ENCODE data around the gene KIF6. TPM values are rescaled to one million over a fixed set of nuclear protein-coding genes. Genes with fewer than 3 reads are reported as not detected.
A peak's percentile ranks its signal among the peaks of the same experiment; 100 is the strongest.

Gene KIF6
- total RNA-seq, 1 donor from 2014 or later, result 0.78 TPM

DNA sequence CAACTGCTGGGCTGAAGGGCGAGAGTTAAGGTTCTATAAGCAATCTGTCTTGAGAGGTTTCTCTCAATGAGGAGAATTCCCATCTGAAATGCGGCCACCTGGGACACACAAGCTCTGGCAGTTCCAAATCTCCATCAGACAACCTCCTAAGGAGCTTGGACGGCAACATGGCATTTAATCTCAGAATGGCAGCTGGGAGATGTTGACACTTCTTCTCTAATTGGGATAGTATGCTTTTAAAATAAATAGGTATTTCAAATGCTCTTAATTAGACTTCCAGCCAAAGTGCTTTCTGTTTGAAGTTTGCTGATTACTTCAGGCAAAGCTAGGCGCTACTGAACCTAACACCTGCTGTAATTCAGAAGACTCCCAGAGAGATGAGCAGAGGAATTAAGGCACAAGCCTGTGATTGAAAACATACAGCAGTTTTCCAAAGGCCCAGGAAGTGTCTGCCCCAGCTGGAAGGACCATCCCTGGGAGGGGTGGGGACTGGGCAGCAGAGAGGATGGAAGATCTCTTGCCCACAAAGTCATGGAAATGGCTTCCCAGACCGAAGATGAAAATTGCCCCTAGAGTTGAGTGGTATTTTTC is 343.6 kb downstream of the KIF6 start:
- no peak for DNase-seq (ENCODE audit: low spot score)

DNA sequence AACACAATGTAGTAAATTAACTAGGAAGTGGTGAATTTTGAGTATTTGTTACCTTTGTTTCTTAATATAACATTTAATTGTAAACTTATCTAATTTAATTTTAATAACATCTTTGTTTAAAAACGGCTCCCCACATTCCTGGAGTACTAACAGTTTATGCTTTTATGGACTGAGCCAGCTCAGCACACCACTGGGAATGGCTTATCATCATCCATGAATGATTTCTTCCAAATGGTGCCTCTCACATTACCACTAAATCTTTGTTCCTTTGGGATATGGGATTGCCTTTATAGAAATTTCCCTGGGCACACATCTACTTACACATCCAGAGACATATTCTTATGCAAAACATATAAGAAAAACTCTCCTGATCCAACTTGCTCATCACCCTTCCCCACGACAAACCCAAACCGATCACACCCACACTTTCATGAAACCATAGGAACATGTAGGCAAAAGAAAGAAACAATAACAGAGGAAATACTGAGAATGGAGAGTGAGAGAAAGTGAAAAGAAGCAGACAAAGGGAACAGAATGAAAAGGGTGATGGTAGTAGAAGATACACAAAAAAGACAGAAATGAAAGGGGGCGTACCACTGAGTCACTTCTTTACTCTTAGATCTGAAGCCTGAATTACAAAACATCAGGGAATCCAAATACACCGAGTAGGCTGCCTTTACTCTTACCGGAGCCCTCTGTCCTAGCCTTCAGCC is 344.2 kb downstream of the KIF6 start:
- DNase-seq (ENCODE audit: low spot score), result no peak

DNA sequence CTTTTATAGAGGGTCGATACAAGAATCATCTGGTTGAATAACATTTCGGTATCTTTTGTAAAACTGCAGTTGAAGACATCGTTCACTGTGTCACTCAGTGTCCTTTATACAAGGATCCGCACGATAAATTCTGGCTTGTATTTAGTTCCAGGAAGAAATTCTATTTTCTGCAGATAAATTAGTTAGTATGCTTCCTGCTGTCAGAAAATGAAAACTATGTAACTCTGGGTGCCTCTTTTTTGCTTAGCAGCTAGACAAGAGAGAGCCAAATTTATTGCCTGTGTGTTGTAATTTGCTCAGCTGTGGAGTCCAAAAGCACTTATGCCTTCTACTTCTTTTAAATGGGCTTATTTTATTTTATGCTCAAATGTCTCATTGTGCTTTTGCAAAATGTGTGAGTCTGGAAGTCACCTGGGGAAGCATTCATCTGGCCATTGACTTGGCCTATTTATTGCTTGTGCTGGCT is 346.2 kb downstream of the KIF6 start:
- DNase-seq (ENCODE audit: low spot score), result no peak

DNA sequence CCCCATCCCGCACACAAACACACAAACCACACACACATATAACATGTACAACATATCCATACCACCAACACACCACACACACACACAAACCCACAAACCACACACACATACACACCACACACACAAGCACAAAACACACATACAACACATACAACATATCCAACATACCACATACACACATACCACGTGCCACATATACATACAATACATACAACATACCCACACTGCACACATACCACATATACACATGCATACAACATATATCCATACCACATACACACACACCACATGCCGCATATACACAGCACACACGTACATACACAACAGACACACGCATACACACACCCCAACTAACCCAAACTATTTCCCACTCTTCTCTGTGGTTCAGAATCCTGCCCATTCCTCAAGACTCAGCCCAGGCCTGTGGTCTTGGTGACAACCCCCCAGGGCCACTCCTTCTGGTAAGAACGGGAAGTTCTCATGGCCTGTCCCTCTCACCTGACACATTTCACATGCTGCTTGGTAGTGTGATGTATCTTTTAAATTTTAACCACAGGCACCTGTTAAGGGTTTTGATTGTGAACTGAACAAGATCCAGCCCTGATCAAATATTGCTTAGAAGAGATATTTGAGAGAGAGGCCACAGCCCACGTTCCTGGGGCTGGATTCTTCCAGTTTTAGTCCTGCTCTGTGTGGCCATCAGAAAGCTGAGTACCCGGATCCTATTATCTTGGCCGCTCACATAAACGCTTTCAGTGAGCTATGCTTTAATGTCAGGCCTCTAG is 346.8 kb downstream of the KIF6 start:
- DNase-seq (ENCODE audit: low spot score), result no peak

DNA sequence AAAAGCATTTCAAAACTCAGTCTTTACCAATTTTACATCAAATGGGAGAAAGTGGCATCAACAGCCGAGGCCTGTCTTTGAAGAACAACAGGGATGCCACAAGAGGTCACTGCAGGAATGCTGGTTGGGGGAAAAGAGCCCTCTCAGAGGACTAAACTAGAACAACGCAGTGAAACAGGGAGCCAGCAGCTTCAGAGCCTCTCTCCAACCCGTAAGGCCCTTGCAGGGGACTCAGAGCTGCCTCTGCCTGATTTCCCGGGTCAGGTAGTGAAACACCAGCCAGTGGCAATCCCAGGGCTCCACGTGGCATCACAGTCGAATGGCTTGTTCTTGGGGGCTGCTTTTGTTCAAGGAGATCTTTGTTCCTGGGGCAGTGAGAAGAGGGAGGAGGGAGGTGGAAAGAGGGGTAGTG is 347.7 kb downstream of the KIF6 start:
- DNase-seq (ENCODE audit: low spot score), result peak; percentile 59

DNA sequence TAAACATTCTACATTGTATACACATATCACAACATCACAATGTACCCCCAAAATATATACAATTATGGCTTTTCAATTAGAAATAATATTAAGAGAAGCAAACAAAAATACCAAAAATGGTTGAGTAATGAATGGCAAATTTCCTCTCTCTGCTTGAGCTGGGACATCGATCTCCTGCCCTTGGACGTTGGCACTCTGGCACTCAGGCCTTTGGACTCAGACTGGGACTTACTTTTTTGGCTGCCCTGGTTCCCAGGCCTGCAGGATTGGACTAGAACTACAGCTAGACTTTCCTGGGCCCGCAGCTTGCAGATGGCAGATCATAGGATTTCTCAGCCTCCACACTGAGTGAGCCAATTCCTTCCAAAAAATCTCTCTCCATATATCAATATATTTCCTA is 349.8 kb downstream of the KIF6 start:
- no peak for DNase-seq (ENCODE audit: low spot score)

DNA sequence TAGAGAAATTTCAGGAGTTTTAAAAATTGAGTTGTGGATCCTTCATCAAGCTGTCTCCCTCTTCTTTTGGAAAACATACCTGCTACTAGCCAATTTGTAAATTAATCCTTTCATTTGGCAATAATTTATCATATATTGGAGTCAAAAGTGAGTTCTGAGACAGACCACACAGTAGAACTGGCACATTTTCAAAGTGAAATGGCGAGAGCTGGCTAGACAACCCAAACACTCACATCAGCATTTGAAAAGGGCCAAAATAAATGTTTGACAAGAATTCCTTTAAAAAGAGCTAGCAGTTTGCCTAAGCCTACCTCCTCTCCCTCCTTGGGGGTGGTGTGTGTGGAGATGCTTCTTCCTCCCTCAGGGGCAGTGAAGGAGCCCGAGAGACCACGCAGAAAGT is 354.8 kb downstream of the KIF6 start:
- DNase-seq (ENCODE audit: low spot score), result no peak

DNA sequence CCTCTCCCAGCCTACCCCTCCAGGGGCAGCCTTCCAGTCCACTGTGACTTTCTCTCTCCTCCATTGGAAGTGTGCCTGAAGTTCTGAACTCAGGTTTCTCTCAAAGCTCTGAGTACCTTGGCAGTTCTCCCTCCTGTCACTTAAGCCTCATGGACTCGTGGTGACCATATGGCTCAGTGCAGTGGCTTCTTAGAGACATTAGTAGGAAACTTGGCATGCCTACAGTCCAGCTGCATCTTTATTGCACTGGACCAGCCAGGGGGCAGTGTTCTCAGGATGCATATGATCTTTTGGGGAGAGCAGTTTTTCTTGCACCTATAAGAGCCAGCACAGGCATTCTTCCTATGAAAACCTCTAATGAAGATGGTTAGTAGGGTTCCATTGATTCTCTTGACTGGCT is 355.2 kb downstream of the KIF6 start:
- no peak for DNase-seq (ENCODE audit: low spot score)

DNA sequence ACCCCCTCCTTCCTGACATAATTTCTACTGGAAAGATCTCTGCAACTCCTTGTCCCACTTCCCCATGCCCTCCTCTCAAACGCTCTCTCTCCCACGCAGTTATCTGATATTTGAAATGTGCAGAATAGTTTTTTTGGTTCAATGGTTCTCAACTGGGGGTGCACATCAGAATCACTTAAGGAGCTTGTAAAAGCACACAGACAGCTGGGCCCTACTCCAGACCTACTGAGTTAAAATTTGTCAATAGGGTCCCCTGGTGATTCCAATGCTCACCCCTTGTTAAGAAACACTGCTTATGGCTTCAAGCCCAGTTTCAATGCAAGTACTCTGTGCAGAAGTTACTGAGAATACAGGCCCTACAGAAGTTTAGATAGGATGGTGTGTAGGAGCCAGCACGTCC is 357.5 kb downstream of the KIF6 start:
- DNase-seq (ENCODE audit: low spot score), result no peak

DNA sequence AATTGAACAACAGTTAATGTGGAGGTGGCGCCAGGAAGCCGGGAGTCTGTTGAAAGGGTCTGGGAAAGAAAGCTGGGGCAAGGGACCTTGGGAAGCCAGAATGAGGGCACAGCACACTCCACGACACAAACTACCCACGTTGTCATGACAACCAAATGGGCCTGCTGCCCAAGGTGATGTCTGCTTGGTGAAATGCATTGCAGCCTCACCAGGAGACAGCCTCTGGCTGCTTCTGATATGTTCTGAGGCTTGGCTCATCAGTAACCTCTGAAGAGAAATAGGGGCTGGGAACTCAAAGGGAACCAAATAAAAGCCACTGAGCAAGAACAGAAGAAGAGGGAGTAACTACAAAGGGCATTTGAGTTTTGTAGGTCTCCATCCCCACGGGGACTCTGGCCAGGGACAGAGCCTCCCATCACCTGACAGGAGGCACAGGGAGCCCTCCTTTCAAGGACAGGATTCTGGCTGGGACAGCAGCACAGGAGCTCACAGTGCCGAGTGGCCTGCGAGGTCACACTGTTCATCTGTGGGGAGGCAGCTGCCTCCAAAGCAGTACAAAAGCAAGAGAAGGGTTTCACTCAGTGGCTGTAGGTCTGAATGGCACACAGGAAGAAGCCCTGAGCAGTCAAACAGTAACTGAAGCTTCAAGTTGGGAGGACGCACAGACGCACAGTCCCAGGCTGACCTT is 358.1 kb downstream of the KIF6 start:
- no peak for DNase-seq (ENCODE audit: low spot score)

DNA sequence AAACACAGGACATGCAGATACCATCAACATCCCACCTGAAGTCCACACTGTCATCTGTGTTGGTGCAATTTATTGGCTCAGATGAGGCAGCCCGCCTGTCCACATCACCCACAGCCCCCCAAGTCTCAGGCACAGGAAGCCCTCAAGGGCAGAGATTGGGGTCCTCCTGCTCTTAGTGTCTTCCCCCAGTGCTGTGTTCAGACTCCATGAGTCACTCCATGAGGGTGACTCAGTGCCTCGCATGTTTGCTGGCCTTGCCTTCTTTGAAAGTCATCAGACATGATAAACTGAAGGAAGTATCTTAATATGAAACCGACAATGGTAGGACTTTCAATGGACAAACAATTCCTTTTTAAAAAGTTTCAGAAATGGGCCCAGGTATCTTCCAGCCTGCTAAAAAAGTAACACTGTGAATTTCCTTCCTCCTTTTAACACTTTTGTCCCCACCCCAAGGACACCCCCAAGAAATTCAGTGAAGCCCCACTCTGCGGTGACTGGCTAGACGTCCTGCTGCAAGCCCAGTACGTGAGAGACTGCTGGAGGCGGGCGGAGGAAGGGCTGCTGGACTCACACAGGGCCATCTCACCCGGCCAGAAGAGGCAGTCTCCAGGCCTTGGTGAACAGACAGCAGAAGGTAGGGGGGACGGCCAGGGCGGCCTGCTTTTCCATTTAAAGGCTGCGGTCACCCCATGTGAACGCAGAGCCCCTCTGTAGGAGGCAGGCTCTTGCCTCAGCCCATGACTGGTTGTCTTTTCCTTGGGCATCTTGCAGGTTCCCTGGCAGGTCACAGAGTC is 359.7 kb downstream of the KIF6 start:
- no peak for DNase-seq (ENCODE audit: low spot score)

DNA sequence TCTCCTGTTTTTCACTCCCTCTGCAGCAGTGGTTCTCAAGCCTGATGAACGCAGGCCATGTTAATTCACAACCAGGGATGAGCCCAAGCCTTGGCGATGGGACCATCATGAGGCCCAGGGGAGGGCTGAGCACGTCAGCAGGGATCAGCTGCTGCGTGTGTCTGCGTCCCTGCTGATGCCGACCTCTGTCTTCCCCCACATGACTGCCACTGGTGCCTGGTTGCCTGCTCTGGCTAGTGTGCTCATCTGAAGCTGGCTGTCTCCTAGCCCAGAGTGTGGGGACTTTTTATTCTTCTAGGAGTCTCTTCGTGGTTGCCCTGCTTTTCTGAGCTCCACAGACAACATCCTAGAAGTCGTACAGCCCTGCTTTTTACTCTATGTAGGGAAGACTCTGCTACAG is 361.9 kb downstream of the KIF6 start:
- DNase-seq (ENCODE audit: low spot score), result no peak

DNA sequence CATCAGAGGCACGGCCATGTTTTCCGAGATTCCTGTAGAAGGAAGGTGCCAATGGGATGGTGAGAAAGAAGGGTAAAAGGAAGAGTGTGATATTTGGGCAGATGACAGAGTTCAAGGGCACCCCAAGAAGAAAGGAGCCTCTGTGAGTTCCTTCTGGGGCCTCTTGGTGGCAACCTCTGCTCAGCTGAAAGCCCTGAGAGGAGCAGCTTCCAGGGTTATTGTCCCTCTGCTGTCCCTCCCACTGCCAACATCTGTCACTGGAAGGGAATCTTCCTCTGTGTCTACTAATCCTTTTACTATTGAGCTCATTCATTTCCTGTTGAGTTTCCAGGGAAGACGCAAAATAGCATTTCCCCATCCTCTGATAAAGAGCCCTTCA is 362.7 kb downstream of the KIF6 start:
- no peak for DNase-seq (ENCODE audit: low spot score)

DNA sequence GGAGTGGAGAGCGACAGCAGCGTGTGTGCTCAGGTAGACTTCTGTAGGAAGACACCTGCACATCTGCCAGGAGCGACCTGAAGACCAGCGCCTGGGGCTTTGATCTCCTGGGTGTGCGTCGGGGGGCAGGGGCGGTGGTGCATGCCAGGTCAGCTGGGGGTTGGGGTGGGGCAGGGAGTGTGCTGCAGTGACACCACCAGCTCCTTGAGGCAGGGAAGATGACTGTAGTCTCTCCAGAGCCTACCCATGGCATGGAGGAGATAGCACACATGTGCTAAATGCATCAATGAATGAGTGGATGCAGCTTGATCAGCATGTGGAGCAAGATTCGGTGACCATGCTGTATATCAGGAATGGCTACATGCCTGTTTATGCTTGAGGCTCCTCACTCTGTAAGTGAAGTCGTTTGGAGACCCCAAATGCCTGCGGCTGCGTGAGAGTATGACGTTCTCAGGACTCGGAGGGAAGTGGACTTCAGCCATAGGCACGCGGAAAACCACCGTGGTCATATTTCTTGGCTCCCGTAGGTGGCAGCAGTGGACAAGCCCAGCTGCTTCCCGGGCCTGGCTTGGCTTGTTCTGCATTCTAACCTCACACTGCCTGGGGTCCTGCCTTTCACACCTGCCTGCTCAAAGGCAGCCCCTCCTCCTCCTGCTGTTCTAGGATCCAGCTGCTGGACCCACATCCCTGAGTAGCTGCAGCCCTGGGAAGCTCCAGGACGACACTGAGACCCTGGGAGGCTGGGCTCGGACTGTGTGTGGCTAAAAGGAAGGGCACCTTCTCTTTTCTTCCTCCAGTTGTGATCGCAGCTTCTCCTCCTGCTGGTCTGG is 363.3 kb downstream of the KIF6 start:
- peak; percentile 72 for DNase-seq (ENCODE audit: low spot score)

DNA sequence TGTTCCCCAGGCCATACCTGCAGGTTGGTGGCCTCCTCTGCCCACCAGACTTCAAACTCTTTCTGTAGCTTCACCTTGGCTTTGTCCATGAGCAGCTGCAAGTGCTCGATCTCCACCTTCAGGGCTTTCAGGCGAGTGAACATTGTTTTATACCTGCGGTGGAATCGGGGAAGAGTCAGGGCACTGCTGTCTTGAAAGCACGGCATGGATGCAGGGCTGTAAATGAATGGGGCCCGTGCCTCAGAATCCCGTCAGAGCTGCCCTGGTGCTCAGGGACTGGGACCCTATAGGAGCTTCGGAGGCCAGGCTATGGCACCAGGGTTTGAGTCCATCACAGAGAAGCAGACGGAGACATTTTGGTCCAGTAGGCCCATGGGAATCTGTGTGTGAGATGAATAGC is 364.8 kb downstream of the KIF6 start:
- no peak for DNase-seq (ENCODE audit: low spot score)

DNA sequence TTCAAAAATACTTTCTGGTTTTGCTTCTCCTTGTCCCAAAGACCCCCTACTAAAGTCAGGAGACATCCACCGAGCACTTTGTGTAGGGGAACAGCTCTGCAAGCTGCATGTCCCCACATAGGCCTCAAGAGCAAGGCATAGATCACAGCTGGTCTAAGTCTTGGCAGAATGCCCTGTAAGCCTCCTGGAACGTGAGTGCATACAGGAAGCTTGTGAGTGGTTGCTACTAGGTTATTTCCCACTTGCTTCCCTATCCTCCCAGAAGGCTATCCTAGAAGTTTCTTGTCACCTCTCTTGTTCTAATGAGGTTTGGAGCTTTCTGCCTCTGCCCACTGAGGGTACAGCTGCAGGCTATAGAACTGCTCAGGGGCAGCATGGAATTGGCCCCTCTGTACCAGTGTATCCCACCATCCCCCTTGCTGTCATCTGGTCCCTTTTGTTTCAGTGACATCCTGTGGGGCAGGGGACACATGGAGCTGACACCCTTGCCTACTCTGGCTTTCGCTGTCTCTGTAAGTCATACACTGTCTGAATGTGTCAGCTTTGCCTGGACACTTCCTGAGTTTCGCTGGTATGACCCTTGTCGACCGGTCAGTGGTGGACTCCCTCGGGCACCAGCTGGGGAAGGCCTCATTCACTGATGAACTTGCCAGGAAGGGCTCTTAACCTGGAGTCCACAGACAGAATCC is 367.1 kb downstream of the KIF6 start:
- no peak for DNase-seq (ENCODE audit: low spot score)

DNA sequence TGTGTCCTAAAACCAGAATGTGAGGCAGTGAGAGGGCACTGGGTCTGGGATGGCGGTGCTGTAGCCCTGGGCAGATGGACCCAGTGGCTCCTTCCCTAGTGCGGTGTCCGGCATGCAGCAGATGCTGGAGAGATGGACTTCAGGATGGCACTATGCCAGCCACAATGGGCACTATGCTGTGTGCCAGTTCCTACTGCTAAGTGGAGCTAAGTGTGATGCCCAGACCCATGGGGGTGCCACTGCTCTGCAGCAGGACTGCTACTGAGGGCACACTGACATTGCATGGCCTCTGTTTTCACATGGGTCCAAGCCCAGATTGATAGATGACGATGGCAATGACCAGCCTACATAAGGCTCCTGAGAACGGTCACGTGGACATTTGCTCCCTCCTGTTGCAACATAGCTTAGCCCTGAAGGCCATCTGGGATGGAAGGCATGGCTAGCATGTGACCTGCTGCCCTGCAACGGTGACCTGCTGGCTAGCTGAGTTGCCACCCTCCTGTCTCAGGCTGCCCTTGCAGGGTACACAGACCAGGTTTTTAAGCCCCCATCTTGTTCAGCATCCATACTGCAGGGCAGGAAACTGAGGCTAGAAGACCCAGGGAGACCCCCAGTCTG is 371.4 kb downstream of the KIF6 start:
- DNase-seq (ENCODE audit: low spot score), result no peak

DNA sequence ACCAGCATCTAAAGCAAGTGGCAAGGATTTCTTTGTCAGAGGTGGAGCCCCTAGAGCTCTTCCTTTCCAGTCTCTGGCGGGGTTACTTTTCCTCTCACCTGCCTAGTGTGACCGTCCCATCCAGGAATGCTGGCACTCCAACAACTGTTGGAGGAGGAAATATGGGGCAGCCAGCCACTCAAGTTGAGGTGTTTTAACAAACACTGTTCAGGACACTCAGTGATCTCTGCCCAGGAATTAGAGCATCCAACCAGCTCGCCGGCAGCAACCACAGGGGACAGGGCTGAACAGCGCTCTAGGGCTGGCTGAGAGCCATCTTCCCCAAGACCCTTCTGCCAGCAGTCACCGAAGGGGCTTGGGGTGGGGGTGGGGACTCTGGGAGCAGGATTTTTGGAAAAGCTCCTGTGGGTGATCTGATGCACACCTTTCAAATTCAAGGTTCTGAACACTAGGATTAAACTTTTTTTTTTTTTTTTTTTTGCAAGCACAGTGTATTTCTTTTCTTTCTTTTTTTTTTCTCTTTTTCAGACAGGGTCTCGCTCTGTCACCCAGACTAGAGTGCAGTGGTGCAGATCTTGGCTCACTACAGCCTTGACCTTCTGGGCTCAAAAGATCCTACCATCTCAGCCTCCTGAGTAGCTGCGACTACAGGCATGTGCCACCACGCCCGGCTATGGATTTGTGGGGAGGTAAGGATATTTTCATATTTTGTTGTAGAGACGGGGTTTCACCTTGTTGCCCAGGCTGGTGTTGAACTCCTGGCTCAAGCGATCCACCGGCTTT is 374.3 kb downstream of the KIF6 start:
- no peak for DNase-seq (ENCODE audit: low spot score)

DNA sequence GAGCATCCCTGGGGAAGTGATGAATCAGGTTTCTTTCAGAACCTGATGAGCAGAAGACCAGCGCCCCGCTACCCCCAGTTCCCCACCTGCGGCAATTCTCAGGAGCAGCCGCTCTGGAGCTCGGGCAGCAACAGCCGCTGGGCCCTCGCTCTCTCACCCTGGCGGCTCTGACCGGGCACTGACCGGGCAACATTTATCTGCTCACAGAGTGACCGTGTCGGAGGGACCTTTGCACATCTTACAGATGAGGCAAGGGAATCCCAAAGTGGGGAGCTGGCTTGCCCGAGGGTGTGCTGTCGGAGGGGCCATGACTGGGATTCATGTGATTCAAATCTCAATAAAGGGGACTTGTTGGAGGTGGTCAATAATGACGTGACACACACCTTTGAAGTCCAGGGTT is 376.5 kb downstream of the KIF6 start:
- no peak for DNase-seq (ENCODE audit: low spot score)
